Epithelial cell of prostate (primary cell): Measurements from ENCODE around the gene LGR6.
"Not testable (repeated sequence)": the region's sequence is repeated elsewhere in the genome, so short reads cannot be mapped to it uniquely, and the experiment has no call there.

Source experiments
- DNase-seq: peaks from one replicate; pipeline ENCODE4 v3.0.0-alpha.2; 2011; ENCODE audit warnings: low read depth, low spot score
- H3K27ac ChIP-seq: fragments of 450-650 bp; 2 replicates; pipeline ENCODE4 v1.5.1; 2017; ENCODE audit warnings: mild to moderate bottlenecking

Gene LGR6

DNA sequence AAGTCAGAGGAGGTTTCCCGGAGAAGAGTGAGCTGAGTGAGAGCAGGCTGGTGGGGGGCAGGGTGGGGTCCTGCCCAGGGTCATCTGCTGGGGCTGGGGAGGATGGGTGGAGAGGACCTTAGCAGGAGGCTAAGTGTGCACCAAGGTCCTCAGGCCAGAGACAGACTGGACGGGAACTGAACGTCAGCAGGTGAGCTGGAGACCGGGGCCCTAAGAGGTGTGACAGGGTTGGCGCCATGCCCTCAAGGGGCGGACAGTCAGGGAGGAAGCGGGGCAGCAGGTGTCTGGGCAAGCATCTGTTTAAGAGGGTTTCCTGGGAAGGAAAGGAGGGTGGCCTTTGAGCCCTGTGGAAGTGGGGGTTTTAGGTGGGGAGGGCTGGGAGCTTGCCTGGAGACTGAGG lies 19.6 kb upstream of the LGR6 start:
- no peak overlapping the region for H3K27ac ChIP-seq
- no peak for DNase-seq

DNA sequence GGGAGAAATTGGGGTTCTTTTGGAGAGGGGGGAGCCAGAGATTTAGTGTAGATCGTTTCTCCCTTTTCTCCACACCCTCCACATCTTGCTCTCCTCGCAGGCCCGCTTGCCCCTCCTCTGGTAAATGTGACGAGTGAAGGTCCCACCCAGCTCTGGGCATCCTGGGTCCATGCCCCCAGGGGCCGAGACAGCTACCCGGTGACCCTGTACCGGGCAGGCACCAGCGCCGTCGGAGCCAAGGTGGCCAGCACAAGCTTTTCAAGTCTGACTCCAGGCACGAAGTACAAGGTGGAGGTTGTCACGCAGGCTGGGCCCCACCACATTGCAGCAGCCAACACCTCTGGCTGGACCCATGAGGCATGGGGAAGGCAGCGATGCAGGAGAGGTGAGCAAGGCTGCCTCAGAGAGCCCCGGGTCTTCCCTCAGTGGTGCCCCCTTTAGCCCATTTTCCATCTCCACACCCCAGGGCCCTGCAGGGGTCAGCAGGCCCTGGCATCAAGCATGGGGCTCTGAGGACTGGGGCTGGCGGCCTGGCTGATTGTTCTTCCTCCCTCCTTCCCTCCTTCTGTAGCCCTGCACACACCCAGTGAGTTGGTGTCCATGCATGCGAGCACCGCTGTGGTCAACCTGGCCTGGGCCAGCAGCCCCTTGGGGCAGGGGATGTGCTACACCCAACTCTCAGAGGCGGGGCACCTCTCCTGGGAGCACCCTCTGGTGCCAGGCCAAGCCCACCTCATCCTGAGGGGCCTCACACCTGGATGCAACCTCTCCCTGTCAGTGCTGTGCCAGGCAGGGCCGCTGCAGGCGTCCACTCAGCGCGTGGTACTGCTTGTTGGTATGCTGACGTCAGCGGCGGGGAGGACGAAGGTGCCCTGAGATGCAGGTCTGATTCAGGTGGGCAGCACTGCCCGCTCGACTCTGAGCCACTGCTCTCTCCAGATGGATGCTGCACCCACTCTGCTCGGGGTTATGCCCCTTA lies 16.4 kb upstream of the LGR6 start:
- DNase-seq = no peak
- no peak overlapping the region for H3K27ac ChIP-seq

DNA sequence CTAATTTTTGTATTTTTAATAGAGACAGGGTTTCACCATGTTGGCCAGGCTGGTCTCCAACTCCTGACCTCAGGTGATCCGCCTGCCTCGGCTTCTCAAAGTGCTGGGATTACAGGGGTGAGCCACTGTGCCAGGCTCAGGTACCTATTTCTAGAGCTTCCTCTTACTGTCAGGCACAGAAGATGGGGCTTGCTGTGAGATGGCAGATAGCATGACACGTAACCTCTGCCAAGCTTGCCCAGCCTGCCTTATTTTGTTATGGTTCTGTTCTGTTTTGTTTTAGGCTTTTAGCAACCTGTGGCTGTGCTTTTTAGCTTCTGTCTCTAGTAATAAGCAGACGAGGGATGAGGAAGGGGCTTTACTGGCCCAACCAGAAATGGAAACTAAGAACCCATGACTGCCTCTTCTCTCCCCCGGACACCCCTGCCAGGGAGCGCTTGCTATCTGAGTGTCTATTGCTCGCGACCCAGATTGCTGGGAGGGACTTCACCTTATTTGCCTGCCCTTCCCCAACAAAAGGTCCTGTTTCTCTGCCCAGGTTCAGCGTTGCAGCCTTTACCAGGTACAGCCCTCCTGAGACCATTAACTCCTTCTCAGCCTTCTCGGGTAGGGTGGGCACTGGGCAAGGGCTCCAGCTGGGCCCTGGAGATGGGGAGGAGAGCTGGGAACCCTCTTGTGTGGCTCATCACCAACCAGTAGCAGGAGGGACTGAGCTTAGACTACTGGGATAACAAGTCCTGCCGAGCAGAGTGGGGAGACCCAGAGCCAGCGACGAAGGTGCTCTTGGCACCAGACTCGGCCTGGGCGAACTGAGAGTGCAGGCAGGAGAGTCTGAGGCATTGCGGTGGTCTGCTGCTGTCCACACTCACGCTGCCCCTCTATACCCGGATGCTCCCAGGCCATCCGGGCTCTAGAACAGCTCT lies 13.5 kb upstream of the LGR6 start:
- no peak overlapping the region for H3K27ac ChIP-seq
- no peak for DNase-seq

DNA sequence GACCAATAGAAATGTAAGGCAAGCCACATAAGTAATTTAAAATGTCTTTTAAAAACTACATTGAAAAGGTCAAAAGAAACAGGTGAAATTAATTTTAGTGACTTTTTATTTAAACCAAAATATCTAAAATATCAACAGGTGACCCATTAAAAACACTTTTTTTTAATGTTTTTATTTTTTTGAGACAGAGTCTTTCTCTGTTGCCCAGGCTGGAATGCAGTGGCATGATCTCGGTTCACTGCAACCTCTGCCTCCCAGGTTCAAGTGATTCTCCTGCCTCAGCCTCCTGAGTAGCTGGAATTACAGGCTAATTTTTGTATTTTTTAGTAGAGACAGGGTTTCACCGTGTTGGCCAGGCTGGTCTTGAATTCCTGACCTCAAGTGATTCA lies 12.9 kb upstream of the LGR6 start:
- DNase-seq, H3K27ac ChIP-seq: not testable (repeated sequence)

DNA sequence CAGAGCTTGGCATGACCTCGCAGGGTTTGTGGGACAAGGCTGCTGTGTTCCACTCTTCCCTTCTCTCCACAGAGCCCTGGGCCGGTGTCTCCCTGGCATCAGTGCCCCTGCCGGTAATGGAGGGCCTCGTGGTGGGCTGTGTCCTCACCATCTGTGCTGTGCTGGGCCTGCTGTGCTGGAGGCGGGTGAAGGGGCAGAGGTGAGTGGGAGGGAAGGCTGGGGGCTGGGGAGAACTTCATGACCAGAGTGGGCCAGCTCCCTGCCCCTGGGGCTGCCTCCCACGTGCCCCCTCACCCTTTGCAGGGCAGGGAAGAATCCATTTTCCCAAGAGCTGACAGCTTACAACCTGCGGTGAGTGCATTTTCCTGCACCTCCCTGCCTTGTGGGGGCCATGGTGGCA lies 12.0 kb upstream of the LGR6 start:
- no peak for DNase-seq
- H3K27ac ChIP-seq = no peak overlapping the region

DNA sequence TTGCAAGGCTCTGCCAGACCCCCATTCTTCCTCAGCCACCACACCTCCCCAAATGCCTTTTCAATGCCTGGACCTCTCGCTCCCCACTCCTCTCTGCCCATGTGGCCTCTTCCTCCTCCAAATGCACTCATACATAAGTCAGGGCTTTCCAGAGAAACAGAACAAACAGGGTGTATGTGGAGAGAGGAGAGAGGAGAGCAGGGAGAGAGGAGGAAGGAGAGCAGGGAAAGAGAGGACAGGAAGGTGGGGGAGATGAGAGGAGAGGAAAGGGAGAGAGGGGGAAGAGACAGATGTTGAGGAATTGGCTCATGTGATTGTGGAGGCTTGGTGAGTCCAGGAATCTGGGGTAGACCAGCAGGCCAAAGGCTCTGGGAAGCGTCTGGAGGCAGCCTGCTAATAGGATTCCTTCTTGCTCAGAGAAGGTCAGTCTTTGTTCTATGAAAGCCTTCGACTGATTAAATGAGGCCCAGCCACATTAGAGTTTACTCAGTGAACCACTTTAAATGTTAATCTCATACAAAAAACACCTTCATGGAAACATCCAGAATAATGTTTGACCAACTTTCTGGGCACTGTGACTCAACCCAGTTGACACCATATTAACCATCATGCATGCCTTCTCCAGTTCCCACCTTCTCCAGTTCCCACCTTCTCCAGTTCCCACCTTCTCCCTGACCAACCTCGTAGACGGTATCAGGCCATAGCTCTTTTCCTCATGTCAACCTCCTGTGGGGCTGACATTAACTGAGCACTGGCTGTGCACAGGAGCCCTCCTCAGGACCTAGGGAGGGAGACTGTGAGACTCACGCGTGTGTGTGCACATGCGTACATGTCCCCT lies 11.3 kb upstream of the LGR6 start:
- H3K27ac ChIP-seq = no peak overlapping the region
- DNase-seq = no peak

DNA sequence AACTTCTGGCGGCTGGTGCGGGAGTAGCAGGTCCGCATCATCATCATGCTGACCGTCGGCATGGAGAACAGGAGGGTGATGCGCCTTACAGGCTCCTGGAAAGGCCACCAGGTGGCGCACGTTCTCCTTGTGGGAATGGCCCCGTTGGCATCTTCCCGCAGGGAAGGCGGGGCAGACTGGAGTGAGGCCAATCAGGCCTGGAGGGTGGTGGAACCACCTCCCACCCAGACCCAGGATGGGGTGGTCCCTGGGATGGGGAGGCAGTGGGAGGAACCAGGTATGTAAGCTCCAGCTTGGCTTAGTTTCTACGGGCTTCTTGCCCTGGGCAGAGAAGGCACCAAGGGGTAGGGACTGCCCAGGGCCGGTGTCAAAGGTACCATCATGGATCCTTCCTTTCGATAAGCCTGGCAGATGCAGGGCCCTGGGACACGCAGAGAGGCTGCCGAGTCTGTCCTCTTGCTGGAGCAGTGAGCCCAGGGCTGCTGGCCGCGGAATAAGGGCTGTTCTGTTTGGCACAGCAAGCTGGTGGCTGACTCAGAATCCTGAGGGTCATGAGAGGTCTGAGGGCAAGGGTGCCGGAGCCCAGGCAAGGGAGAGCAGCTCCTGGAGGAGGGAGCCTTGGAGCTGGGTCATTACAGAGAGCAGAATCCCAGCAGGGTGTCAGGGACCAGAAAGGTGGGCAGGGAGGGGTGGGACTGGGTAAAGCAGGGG lies 8.7 kb upstream of the LGR6 start:
- DNase-seq = peak; percentile 31
- no peak overlapping the region for H3K27ac ChIP-seq

DNA sequence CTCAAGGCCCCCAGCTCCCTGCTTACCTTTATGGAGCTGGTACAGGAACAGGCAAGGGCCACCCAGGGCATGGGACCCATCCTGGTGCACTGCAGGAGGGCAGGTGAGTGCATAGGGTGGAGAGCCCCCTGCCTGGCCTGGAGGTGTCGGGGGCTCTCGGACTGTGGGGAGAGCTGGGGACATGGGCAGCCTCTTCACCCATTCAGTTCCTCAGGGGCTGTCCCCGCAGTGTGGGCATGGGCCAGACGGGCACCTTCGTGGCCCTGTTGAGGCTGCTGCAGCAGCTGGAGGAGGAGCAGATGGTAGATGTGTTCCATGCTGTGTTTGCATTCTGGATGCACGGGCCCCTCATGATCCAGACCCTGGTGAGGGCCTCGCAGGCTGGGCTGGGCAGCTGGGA lies 7.3 kb upstream of the LGR6 start:
- H3K27ac ChIP-seq = no peak overlapping the region
- no peak for DNase-seq

DNA sequence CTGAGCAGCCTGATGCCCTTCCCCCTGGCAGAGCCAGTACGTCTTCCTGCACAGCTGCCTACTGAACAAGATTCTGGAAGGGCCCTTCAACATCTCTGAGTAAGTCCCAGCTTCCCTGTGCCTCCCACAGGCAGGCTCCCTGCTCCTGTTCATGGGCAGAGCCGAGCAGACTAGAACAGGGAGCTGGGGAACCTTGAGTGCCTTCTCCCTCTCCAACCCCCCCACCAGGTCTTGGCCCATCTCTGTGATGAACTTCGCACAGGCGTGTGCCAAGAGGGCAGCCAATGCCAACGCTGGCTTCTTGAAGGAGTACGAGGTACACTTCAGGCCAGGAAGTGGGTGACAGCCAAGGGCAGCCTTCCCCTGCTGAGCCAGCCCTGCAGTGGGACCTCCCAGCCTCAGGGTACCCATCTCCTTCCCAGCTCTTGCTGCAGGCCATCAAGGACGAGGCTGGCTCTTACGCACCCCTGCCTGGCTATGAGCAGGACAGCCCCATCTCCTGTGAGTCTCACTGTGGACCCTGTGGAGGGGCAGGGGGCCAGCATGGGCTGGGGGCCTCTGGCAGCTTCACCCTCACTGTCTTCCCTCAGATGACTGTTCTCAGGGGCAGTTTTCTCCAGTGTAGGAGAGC lies 6.4 kb upstream of the LGR6 start:
- no peak for DNase-seq
- H3K27ac ChIP-seq = no peak overlapping the region

DNA sequence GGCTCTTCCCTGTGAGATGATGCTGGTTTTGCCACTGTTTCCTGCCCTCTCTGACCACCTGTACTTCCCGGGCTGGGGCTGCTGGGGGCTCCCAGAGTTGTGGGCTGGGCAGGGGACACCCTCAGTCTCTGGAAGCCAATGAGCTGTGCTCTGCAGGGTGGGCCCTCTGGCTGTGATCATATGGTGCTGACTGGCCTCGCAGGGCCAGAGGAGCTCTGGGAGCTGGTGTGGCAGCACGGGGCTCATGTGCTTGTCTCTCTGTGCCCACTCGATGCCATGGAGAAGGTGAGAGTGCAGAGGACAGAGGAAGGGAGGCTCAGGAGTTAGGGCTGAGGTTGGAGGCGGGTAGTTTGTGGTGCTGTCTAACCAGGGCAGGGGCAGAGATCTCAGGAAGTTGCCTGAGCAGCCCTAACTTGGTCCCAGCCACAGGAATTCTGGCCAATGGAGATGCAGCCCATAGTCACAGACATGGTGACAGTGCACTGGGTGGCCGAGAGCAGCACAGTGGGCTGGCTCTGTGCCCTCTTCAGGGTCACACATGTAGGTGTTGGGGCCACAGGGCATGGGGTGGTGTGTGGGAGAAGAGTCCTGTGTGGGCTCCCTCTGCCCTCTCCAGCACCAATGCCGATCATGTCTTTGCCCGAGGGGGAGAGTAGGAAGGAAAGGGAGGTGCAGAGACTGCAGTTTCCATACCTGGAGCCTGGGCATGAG lies 5.7 kb upstream of the LGR6 start:
- no peak for DNase-seq
- H3K27ac ChIP-seq = no peak overlapping the region

DNA sequence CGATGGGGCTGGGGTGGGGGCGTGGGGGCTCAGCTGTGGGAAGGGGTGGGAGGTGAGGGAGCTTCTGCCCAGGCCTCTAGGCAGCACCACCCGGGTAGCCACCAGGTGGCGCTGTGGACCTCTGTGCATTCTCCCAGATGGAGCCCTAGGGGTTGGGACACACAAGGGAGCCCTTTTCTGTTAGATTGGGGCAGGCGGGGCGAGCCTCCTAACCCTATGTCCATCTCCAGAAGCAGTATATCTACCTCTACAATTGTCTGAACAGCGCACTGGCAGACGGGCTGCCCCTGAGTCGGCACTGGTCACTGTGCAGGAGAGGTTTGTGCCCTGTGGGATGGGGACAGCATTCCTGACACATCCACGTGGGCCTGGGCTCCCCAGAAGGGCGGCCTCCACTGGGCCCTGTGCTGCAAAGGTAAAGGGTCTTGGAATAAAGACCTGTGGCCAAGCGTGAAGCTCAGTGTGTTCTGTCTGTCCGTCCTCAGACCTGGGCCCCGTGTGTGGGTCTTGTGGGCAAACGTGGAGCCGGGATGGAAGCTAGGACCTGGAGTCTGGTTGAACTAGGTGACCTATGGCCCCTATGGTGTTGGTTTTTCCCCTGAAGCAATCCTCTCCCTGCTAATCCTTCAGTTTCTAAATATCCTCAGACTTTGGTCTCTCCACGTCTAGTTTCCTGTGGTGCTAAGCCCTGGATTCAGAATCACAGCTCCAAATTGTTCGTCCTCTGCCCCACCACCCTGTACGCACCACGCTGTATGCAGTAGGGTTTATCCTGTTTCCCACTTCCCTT lies 4.4 kb upstream of the LGR6 start:
- no peak for DNase-seq
- H3K27ac ChIP-seq = no peak overlapping the region

DNA sequence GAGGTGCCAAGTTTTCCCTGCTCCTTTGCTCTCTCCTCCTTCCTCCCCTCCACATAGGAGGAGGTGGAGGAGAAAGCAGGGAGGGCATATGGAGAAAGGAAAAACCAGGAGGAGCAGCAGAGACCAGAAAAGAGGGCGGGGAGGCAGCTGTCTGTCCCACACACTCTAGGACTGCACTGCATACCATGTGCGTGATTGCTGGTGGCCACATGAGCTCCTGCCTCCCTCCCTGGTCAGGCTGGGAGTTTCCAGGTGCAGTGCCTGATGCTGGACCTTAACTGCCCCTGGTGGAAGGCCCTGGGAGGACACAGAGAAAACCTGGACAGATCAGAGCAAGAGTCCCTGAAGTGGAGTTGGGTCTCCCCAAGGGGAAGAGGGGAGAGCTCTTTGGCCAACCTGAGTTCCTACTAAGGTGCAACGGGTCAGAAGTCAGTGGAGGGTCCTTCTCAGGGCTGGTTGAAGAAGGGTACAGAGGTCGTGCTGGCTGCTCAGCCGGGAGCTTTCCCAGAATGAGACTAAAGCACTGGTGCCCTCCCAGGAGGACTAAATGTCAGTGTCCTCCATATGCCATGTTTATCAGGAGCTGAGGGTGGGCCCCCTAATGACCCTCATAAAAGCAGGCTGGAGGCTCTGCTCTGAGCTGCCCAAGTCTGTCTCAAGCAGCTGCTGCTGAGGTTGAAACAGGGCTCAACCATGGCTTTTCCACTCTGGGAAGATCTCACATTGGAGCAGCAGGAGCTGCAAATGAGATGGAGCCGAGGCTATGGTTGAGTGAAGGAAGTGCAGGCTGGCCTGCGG lies 3.5 kb upstream of the LGR6 start:
- H3K27ac ChIP-seq = no peak overlapping the region
- DNase-seq = no peak

DNA sequence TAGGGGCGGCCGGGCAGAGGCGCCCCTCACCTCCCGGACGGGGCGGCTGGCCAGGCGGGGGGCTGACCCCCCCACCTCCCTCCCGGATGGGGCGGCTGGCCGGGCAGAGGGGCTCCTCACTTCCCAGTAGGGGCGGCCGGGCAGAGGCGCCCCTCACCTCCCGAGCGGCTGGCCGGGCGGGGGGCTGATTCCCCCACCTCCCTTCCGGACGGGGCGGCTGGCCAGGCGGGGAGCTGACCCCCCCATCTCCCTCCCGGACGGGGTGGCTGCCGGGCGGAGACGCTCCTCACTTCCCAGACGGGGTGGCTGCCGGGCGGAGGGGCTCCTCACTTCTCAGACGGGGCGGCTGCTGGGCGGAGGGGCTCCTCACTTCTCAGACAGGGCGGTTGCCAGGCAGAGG lies 2.2 kb upstream of the LGR6 start:
- not testable (repeated sequence) for H3K27ac ChIP-seq, DNase-seq

DNA sequence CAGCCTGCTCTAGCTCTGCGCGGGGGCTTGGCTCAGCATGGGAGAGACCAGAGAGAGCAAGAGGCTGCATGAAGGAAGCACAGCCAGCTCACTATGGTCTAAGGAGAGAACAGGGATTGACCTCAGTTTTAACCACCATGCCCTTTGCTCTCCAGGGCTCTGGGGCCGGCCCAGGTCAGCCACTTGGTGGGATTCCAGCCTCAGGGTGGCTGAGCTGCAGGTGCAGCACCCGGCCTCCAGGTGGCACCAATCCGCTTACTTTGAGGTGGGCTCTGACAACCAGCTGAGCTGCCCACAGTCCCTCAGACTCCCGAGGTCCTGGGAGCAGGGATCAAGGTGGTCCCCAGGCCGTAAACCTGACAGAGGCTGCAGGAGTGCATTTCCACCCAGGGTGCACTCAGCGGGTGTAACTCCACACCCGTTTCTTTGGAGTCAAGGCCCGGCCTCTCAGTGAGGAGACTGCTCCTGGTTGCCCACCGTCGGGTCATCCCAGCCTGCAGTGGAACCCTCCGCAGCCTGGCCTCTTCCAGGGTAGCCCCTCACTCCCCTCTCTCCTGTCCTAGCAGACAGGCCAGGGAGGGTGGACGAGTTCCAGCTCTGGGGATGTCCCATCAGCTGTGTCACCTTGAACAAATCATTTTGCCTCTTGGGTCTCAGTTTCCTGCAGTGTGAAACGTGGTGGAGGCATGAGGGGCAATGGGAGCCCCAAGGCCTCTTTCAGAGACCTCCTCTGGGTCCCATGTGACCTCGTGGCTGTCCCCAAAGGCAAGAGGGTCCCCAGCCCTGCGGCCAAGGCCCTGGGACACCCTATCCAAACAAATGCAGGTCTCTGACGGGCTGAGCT lies 607 bp upstream of the LGR6 start:
- no peak overlapping the region for H3K27ac ChIP-seq
- no peak for DNase-seq

DNA sequence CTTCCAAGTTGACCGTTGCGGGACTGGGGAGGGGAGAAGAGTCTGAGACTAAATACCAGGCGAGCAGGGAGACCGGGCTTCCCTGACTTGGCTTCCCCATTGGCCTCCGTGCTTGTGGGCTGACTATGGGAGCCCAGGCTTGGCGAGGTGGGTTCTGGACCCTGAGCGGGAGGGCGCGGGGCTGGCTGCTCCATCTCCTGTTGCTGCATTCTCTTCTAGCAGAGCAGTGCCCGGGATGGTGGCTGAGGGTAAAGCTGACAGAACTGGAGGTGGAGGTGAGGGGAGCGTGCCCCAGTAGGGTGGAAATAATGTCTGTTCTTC lies 689 bp downstream of the LGR6 start:
- DNase-seq = no peak
- no peak overlapping the region for H3K27ac ChIP-seq

DNA sequence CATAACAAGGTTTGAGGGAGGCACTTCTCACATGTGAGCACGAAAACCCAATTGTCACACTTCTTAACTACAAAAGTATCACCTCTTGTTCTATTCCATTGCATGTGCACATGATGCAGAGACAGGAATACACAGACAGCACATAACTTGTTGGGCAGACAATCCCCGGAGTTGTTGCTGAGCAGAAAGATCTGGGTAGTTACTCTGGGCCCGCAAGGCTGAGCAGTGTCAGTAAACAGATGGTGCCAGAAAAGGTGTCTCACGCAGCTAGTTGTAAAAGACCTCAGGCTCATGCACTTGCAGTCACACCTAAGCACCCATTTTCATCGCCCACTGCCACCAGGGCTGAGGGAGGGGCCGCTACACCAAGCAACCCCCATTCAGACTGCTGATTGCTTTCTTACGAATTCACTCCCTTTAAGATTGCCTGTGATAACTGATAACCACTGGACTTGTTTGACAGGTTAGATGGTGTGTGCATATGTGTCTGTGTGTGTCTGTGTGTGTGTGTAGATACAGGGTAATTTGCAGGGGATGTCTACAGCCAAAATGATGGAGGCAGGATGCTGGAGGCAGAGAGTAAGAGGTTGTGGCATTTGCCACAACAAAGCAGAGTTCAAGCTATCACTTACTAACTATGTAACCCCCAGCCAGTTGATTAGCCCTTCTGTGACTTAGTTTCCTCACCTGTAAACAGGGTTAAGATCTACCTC lies 4.2 kb downstream of the LGR6 start:
- DNase-seq = no peak
- no peak overlapping the region for H3K27ac ChIP-seq
